AG09309 (cell line): ENCODE data around the gene CYFIP1.

Experiments
- DNase-seq: peaks from one replicate; pipeline ENCODE4 v3.0.0-alpha.2; 2010; ENCODE audit warnings: low read depth
- H3K4me3 ChIP-seq: 2 replicates; pipeline ENCODE4 v1.5.1; 2011; ENCODE audit warnings: mild to moderate bottlenecking, low read depth, low read length, moderate library complexity; ENCODE audit not compliant: control insufficient read depth
- CTCF ChIP-seq: IDR thresholded peaks from 2 replicates; pipeline ENCODE4 v1.5.1; 2011; ENCODE audit warnings: mild to moderate bottlenecking, low read depth, low read length, inconsistent platforms; ENCODE audit not compliant: insufficient read depth, control insufficient read depth; ENCODE audit errors: missing control alignments

The CYFIP1 gene

GRCh38 chr15:22902578-22902977 is 77.6 kb downstream of the CYFIP1 start:
- TF ChIP-seq CTCF = no peak
- no peak for DNase-seq
- H3K4me3 ChIP-seq = no peak overlapping the region

GRCh38 chr15:22902046-22902445 is 78.1 kb downstream of the CYFIP1 start:
- no peak for TF ChIP-seq CTCF
- H3K4me3 ChIP-seq = no peak overlapping the region
- no peak for DNase-seq

GRCh38 chr15:22895465-22896190 is 84.5 kb downstream of the CYFIP1 start:
- no peak overlapping the region for H3K4me3 ChIP-seq
- DNase-seq = no peak
- TF ChIP-seq CTCF = no peak

GRCh38 chr15:22893881-22894280 is 86.3 kb downstream of the CYFIP1 start:
- no peak overlapping the region for H3K4me3 ChIP-seq
- TF ChIP-seq CTCF = no peak
- DNase-seq = no peak

- TF ChIP-seq CTCF = no peak
- H3K4me3 ChIP-seq = no peak overlapping the region
- DNase-seq = no peak
These were observed 87.1 kb downstream of the CYFIP1 start for GRCh38 chr15:22893081-22893480.

- TF ChIP-seq CTCF = no peak
- DNase-seq = no peak
- H3K4me3 ChIP-seq = no peak overlapping the region
These were observed 87.8 kb downstream of the CYFIP1 start for GRCh38 chr15:22892333-22892732.

- no peak overlapping the region for H3K4me3 ChIP-seq
- DNase-seq = no peak
- TF ChIP-seq CTCF = no peak
These were observed 88.5 kb downstream of the CYFIP1 start for GRCh38 chr15:22891426-22892210.
